Measurements from ENCODE around the gene HCN1. TPM values are rescaled to one million over a fixed set of nuclear protein-coding genes. Genes with fewer than 3 reads are reported as not detected.
"Not testable (repeated sequence)": the region's sequence is repeated elsewhere in the genome, so short reads cannot be mapped to it uniquely, and the experiment has no call there.

The HCN1 gene
- total RNA-seq, 1 experiment from 2014 or later, result not detected

DNA sequence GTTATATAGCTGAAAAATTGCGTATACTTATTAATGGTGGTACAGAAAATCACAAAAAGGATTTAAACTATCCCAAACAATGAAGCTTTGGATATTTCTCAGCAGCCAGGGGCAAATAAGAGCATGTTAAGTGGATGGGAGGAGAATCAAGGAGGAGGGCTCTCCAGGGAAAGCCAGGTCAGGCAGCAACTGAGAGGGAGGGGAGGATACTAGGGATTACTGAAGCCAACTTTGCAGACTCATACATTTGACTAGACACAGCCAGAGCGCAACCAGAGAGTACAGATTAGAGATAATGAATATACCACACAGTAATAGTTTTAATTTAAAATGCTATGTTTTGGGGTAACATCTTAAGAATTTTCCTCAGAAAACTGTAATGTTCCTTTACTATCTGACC is 360.2 kb downstream of the HCN1 start:
- no TSS peak for BruUV-seq (replicated peaks)
- intact Hi-C loops (cut with micrococcal nuclease), result no loop called here
- Mint-ChIP-seq H3K36me3 (ENCODE audit: insufficient read depth, unreplicated experiment) (no peaks in the 10 kb centered on the region), H3K27ac (ENCODE audit: low read depth, unreplicated experiment) (no peak overlapping the region), H3K27me3 (ENCODE audit: insufficient read depth, unreplicated experiment) (no peaks in the 10 kb centered on the region), H3K4me3 (ENCODE audit: unreplicated experiment) (no peak overlapping the region), H3K4me1 (ENCODE audit: insufficient read depth, unreplicated experiment) (no peaks in the 10 kb centered on the region), H3K9me3 (ENCODE audit: unreplicated experiment) (no peaks in the 10 kb centered on the region)
- TF ChIP-seq, protein P1, sequence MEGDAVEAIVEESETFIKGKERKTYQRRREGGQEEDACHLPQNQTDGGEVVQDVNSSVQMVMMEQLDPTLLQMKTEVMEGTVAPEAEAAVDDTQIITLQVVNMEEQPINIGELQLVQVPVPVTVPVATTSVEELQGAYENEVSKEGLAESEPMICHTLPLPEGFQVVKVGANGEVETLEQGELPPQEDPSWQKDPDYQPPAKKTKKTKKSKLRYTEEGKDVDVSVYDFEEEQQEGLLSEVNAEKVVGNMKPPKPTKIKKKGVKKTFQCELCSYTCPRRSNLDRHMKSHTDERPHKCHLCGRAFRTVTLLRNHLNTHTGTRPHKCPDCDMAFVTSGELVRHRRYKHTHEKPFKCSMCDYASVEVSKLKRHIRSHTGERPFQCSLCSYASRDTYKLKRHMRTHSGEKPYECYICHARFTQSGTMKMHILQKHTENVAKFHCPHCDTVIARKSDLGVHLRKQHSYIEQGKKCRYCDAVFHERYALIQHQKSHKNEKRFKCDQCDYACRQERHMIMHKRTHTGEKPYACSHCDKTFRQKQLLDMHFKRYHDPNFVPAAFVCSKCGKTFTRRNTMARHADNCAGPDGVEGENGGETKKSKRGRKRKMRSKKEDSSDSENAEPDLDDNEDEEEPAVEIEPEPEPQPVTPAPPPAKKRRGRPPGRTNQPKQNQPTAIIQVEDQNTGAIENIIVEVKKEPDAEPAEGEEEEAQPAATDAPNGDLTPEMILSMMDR (IDR thresholded peaks at IDR 0.05; ENCODE audit: unreplicated experiment), result no peak
- POLR2A ChIA-PET, result interaction anchor here (0.7 kb wide), 1 partner anchor 16 kb away, joined by 3 read pairs; no protein-coding TSS in a partner anchor
- DNase-seq (ENCODE audit: unreplicated experiment), result no peak
- CTCF ChIA-PET, result no interaction called here

DNA sequence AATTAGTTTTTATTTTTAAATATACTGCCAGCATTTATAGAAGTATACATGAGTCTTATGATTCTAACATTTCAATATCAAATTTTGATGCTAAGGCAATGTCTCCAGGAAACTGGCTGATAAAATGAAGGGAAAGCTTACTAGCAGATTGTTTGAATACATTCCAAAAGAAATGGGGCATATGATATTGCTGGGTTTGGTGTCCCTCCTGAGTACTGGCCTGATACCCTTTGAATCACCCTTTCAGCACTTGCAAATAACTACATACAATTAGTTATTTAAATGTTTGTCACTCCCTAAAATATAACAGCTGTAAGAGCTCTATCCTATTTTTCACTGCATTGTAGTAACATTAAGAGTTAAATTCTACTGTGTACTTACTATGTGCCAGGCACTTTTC is 360.8 kb downstream of the HCN1 start:
- H3K27ac Mint-ChIP-seq (ENCODE audit: low read depth, unreplicated experiment), result no peak overlapping the region
- no TSS peak for BruUV-seq (replicated peaks)
- intact Hi-C loops (cut with micrococcal nuclease), result no loop called here
- H3K27me3 Mint-ChIP-seq (ENCODE audit: insufficient read depth, unreplicated experiment), result no peaks in the 10 kb centered on the region
- ChIA-PET POLR2A (no interaction called here), CTCF (no interaction called here)
- no peaks in the 10 kb centered on the region for H3K9me3 Mint-ChIP-seq (ENCODE audit: unreplicated experiment)
- no peak for DNase-seq (ENCODE audit: unreplicated experiment)
- H3K4me1 Mint-ChIP-seq (ENCODE audit: insufficient read depth, unreplicated experiment), result no peaks in the 10 kb centered on the region
- TF ChIP-seq, protein P1 (IDR thresholded peaks at IDR 0.05; ENCODE audit: unreplicated experiment), result no peak
- no peaks in the 10 kb centered on the region for H3K36me3 Mint-ChIP-seq (ENCODE audit: insufficient read depth, unreplicated experiment)
- H3K4me3 Mint-ChIP-seq (ENCODE audit: unreplicated experiment), result no peak overlapping the region

DNA sequence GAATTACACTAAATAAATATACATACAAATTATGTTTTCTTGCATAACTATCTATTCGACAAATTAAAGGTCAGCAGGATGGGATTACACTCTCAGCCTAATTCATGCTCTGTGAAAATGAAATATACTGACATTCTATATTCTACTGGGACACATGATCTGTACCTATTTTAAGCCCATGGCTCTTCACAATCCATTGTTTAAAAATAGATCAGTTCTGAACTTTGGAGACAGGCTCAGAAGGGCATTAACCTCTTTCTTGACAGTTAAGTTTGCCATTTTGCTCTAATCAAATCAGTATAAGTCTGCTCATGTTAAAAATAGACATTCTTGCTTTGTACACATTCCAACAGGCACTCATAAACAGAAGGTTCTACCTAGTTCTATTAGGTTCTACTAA is 361.2 kb downstream of the HCN1 start:
- Mint-ChIP-seq H3K9me3 (ENCODE audit: unreplicated experiment) (no peaks in the 10 kb centered on the region), H3K27ac (ENCODE audit: low read depth, unreplicated experiment) (no peak overlapping the region), H3K4me3 (ENCODE audit: unreplicated experiment) (no peak overlapping the region), H3K4me1 (ENCODE audit: insufficient read depth, unreplicated experiment) (no peaks in the 10 kb centered on the region), H3K36me3 (ENCODE audit: insufficient read depth, unreplicated experiment) (no peaks in the 10 kb centered on the region), H3K27me3 (ENCODE audit: insufficient read depth, unreplicated experiment) (no peaks in the 10 kb centered on the region)
- POLR2A ChIA-PET, result no interaction called here
- DNase-seq (ENCODE audit: unreplicated experiment), result no peak
- no TSS peak for BruUV-seq (replicated peaks)
- TF ChIP-seq, protein P1 (IDR thresholded peaks at IDR 0.05; ENCODE audit: unreplicated experiment), result no peak
- intact Hi-C loops (cut with micrococcal nuclease), result no loop called here
- CTCF ChIA-PET, result no interaction called here

DNA sequence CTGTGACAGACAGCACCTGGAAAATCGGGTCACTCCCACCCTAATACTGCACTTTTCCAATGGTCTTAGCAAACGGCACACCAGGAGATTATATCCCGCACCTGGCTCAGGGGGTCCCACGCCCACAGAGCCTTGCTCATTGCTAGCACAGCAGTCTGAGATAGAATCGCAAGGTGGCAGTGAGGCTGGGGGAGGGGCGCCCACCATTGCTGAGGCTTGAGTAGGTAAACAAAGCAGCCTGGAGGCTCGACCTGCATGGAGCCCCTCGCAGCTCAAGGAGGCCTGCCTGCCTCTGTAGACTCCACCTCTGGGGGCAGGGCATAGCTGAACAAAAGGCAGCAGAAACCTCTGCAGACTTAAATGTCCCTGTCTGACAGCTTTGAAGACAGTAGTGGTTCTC is 383.6 kb downstream of the HCN1 start:
- CTCF ChIA-PET; H3K4me1 Mint-ChIP-seq (ENCODE audit: insufficient read depth, unreplicated experiment); H3K4me3 Mint-ChIP-seq (ENCODE audit: unreplicated experiment); H3K27me3 Mint-ChIP-seq (ENCODE audit: insufficient read depth, unreplicated experiment); H3K27ac Mint-ChIP-seq (ENCODE audit: low read depth, unreplicated experiment); DNase-seq (ENCODE audit: unreplicated experiment); BruUV-seq (replicated peaks); H3K36me3 Mint-ChIP-seq (ENCODE audit: insufficient read depth, unreplicated experiment); intact Hi-C loops (cut with micrococcal nuclease): not testable (repeated sequence)
- peaks cover 14% of the 10 kb centered on the region for H3K9me3 Mint-ChIP-seq (ENCODE audit: unreplicated experiment)
- POLR2A ChIA-PET, result interaction anchor here (0.7 kb wide), 1 partner anchor 120 kb away, joined by 3 read pairs; no protein-coding TSS in a partner anchor

DNA sequence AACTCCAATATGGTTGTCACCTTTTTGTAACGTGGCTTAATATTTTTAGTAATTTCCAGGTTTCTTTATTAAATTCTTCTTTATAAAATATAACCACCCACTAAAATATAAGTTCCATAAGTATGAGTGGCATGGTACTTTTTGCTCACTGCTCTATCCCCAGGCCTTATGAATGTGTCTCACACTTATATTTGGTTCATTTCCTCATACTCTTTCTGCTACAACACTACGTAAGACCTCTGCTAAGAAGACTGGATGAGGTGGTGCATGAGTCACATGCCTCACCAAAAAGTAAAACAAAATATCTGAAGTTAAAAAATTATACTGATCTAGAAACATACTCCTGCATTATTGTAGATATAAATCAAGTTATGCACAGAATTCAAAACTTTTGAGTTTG is 400.9 kb downstream of the HCN1 start:
- Mint-ChIP-seq H3K27ac (ENCODE audit: low read depth, unreplicated experiment) (no peak overlapping the region), H3K4me3 (ENCODE audit: unreplicated experiment) (no peak overlapping the region), H3K9me3 (ENCODE audit: unreplicated experiment) (no peaks in the 10 kb centered on the region), H3K27me3 (ENCODE audit: insufficient read depth, unreplicated experiment) (no peaks in the 10 kb centered on the region), H3K36me3 (ENCODE audit: insufficient read depth, unreplicated experiment) (no peaks in the 10 kb centered on the region), H3K4me1 (ENCODE audit: insufficient read depth, unreplicated experiment) (no peaks in the 10 kb centered on the region)
- no peak for DNase-seq (ENCODE audit: unreplicated experiment)
- POLR2A ChIA-PET, result no interaction called here
- CTCF ChIA-PET, result no interaction called here
- BruUV-seq (replicated peaks), result no TSS peak
- TF ChIP-seq, protein P1 (IDR thresholded peaks at IDR 0.05; ENCODE audit: unreplicated experiment), result no peak
- intact Hi-C loops (cut with micrococcal nuclease), result no loop called here

Data from MCF 10A (cell line).